Calu3 (cell line): ENCODE data around the gene GPR108. TPM values are rescaled to one million over a fixed set of nuclear protein-coding genes. Genes with fewer than 3 reads are reported as not detected.
"Not testable (repeated sequence)": the region's sequence is repeated elsewhere in the genome, so short reads cannot be mapped to it uniquely, and the experiment has no call there.

Experiments used
- BruUV-seq: library from RNA; stranded (reverse); fragments of 400-500 nt; replicated peaks from 2 replicates; lab custom pipeline; 2021; lab: Mats Ljungman, UMichigan
- CTCF ChIA-PET: fragments of 300-600 bp; sonication (Branson Sonifier 250); formaldehyde crosslinking; loops from one replicate; lab custom pipeline; 2022; ENCODE audit warnings: antibody characterized with exemption; lab: Charles Lee
- DNase-seq: peaks from one replicate; pipeline ENCODE4 v3.0.0; 2022
- H3K27ac Mint-ChIP-seq: one replicate; pipeline ENCODE4 v1.8.0; 2022; ENCODE audit warnings: mixed read lengths; ENCODE audit not compliant: unreplicated experiment
- H3K27me3 Mint-ChIP-seq: one replicate; pipeline ENCODE4 v1.8.0; 2022; ENCODE audit warnings: mixed read lengths; ENCODE audit not compliant: unreplicated experiment
- H3K36me3 Mint-ChIP-seq: one replicate; pipeline ENCODE4 v1.8.0; 2022; ENCODE audit warnings: mild to moderate bottlenecking, moderate library complexity, mixed read lengths; ENCODE audit not compliant: insufficient read depth, unreplicated experiment
- H3K4me1 Mint-ChIP-seq: one replicate; pipeline ENCODE4 v1.8.0; 2022; ENCODE audit warnings: mild to moderate bottlenecking, low read depth, mixed read lengths; ENCODE audit not compliant: unreplicated experiment
- H3K4me3 Mint-ChIP-seq: one replicate; pipeline ENCODE4 v1.8.0; 2022; ENCODE audit warnings: mild to moderate bottlenecking, low read depth, moderate library complexity, mixed read lengths; ENCODE audit not compliant: unreplicated experiment
- H3K9me3 Mint-ChIP-seq: one replicate; pipeline ENCODE4 v1.8.0; 2022; ENCODE audit warnings: low read depth, mixed read lengths; ENCODE audit not compliant: unreplicated experiment
- CTCF ChIP-seq: fragments of 200-600 bp; IDR thresholded peaks from one replicate; pipeline ENCODE4 v1.8.0; 2022; ENCODE audit warnings: antibody characterized with exemption; ENCODE audit not compliant: unreplicated experiment
- intact Hi-C: fragments of 100-400 bp; cut with micrococcal nuclease; formaldehyde crosslinking; loops from one replicate; pipeline ENCODE4 v1.10.0; 2022; ENCODE audit not compliant: unreplicated experiment
- total RNA-seq: library from RNA; stranded (reverse); gene quantifications from 2 replicates; pipeline ENCODE4 v1.2.3, GENCODE V29; 2022

GPR108 gene
- total RNA-seq, 1 experiment from 2014 or later = 67.7 TPM

DNA sequence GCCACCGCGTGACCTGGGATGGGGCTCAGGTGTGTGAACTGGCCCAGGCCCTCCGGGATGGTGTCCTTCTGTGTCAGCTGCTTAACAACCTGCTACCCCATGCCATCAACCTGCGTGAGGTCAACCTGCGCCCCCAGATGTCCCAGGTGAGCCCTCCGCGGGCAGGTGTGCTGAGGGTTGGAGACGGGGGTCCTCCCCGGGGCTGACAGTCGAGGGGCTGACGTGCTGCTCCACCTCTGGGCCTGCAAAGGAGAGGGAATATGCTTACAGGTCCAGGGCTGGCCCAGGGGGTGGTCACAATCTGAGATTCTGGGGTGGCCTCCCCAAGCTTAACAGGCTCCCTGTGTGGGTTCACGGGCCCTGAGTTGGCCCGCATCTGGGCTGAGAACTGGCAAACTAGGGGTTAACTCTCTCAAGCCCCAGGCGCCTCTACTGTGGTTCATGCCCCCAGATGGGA is 35.5 kb upstream of the GPR108 start:
- H3K36me3 Mint-ChIP-seq = peaks cover 15% of the 10 kb centered on the region
- no peak for DNase-seq
- peaks cover 3% of the 10 kb centered on the region for H3K9me3 Mint-ChIP-seq
- no peak for TF ChIP-seq CTCF
- CTCF ChIA-PET = no interaction called here
- BruUV-seq = no TSS peak
- no peaks in the 10 kb centered on the region for H3K4me1 Mint-ChIP-seq
- no peak overlapping the region for H3K4me3 Mint-ChIP-seq
- intact Hi-C loops = no loop called here
- H3K27me3 Mint-ChIP-seq = no peaks in the 10 kb centered on the region
- H3K27ac Mint-ChIP-seq = no peak overlapping the region

DNA sequence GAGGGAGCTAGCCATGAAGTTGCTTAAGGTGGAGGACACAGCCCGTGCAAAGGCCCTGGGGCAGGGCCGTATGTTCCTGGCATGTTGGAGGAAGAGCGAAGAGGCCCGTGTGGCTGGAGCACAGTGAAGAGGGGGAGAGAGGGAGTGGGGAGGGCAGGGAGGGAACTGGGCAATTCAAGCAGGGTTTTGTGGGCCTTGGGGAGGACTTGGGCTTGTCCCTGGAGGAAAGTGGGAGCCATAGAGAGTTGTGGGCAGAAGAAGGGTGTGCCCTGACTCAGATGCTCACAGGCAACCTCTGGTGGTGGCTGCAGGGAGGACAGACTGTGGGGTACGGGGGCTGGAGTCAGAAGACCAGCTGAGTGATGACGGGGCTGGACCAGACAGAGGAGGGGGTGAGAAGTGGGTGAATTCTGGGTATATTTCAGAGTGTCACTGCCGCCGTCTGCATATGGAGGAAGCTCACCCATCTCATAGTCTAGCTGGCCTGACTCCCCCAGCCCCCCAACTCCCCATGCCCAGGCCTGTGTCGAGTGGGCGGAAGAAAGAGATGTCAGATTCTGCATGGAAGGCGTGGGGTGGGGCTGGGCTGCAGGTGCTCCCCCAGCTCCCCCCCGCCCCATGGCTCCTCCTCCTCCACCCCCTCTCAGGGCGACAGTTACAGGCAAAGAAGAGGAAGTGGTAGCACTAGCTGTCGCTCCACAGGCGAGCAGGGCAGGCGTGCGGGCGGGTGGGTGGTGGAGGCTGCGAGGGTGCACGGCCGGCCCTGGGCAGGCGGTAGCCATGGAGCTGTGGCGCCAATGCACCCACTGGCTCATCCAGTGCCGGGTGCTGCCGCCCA is 34.9 kb upstream of the GPR108 start, which contains the start of gene VAV1:
Gene VAV1, plus strand, starts transcription at position 681 of the 838 bp plus-strand sequence. Its CDS starts 100 bp downstream, at position 781.
- DNase-seq = no peak
- Mint-ChIP-seq H3K9me3 (peaks cover 3% of the 10 kb centered on the region), H3K27ac (no peak within 1 kb of the TSS), H3K27me3 (no peaks in the 10 kb centered on the region), H3K4me3 (no peak within 1 kb of the TSS), H3K4me1 (no peaks in the 10 kb centered on the region), H3K36me3 (peaks cover 21% of the 10 kb centered on the region)
- TF ChIP-seq CTCF = no peak
- no TSS peak for BruUV-seq
- CTCF ChIA-PET = interaction anchor here (0.6 kb wide), 1 partner anchor 12 kb away, joined by 4 read pairs; no protein-coding TSS in a partner anchor
- intact Hi-C loops = no loop called here

- CTCF ChIA-PET, H3K9me3 Mint-ChIP-seq, H3K4me3 Mint-ChIP-seq, H3K27ac Mint-ChIP-seq, intact Hi-C loops, H3K27me3 Mint-ChIP-seq, DNase-seq, H3K4me1 Mint-ChIP-seq, BruUV-seq: not testable (repeated sequence)
- H3K36me3 Mint-ChIP-seq = peaks cover 27% of the 10 kb centered on the region
Measured at GRCh38 chr19:6771648-6772027, 34.3 kb upstream of the GPR108 start.

DNA sequence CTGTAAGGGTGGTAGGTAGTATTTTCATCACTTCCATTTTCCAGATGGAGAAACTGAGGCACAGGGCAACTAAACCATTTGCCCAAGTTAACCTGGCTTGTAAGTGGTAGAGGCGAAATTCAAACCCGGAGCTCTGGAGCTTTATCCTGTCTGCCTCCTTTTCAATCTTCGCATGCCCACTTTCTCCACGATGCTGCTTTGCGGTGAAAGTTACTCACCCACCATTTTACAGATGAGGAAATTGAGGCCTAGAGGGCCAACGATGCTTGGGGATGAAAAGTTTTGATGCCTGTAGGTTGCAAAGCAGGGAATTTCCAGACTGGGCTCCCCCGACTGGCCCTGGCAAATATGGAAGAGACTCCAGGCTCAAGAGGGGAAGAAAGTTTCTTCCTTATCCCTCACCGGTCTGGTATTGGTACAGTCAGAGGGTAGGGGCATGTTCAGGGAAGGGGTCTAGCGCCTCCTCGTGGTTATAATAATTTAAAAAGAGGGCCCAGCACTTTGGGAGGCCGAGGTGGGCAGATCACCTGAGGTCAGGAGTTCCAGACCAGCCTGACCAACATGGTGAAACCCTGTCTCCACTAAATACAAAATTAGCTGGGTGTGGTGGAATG is 31.7 kb upstream of the GPR108 start:
- H3K4me1 Mint-ChIP-seq = peaks cover 12% of the 10 kb centered on the region
- peaks cover 39% of the 10 kb centered on the region for H3K36me3 Mint-ChIP-seq
- H3K27ac Mint-ChIP-seq = no peak overlapping the region
- BruUV-seq = no TSS peak
- intact Hi-C loops = no loop called here
- H3K4me3 Mint-ChIP-seq = no peak overlapping the region
- H3K27me3 Mint-ChIP-seq = no peaks in the 10 kb centered on the region
- no peak for DNase-seq
- TF ChIP-seq CTCF = no peak
- H3K9me3 Mint-ChIP-seq = peaks cover 3% of the 10 kb centered on the region
- CTCF ChIA-PET = interaction anchor here (1.7 kb wide), 1 partner anchor 12 kb away, joined by 3 read pairs; no protein-coding TSS in a partner anchor
